GM21576 (cell line): Measurements from ENCODE around the gene NRXN2.

ENCODE experiments used
- ATAC-seq: cut with Tn5 transposase; IDR thresholded peaks from one replicate; pipeline ENCODE4 v1.9.1; 2021; ENCODE audit warnings: mild to moderate bottlenecking, moderate library complexity; ENCODE audit not compliant: unreplicated experiment

Gene NRXN2

GRCh38 chr11:64723117-64723906 is at the start of gene NRXN2:
Gene NRXN2, minus strand, starts transcription at chr11:64723197. Its CDS starts 9,498 bp downstream, at chr11:64713699.
- ATAC-seq, result peak; percentile 64

GRCh38 chr11:64772303-64773018 is 49.5 kb upstream of the NRXN2 start:
- peak; percentile 43 for ATAC-seq

- peak; percentile 32 for ATAC-seq
These were observed 48.9 kb upstream of the NRXN2 start for GRCh38 chr11:64771861-64772260.

- no peak for ATAC-seq
These were observed 47.1 kb upstream of the NRXN2 start for GRCh38 chr11:64770120-64770519.

GRCh38 chr11:64769283-64769682 is 46.3 kb upstream of the NRXN2 start:
- ATAC-seq, result no peak

- no peak for ATAC-seq
These were observed 45.3 kb upstream of the NRXN2 start for GRCh38 chr11:64768300-64768694.

- no peak for ATAC-seq
These were observed 44.6 kb upstream of the NRXN2 start for GRCh38 chr11:64767344-64768299.

GRCh38 chr11:64766881-64767280 is 43.9 kb upstream of the NRXN2 start:
- ATAC-seq, result no peak

GRCh38 chr11:64765851-64766665 is 43.1 kb upstream of the NRXN2 start:
- no peak for ATAC-seq

GRCh38 chr11:64765291-64765850 is 42.4 kb upstream of the NRXN2 start:
- no peak for ATAC-seq

GRCh38 chr11:64764753-64765152 is 41.8 kb upstream of the NRXN2 start:
- ATAC-seq, result no peak

- ATAC-seq, result no peak
These were observed 41.1 kb upstream of the NRXN2 start for GRCh38 chr11:64764040-64764611.

GRCh38 chr11:64763526-64764039 is 40.6 kb upstream of the NRXN2 start:
- ATAC-seq, result no peak

GRCh38 chr11:64762674-64763525 is 39.9 kb upstream of the NRXN2 start:
- ATAC-seq, result no peak

GRCh38 chr11:64762277-64762673 is 39.3 kb upstream of the NRXN2 start:
- ATAC-seq, result no peak

GRCh38 chr11:64760759-64761420 is 37.9 kb upstream of the NRXN2 start:
- ATAC-seq, result no peak

- ATAC-seq, result no peak
These were observed 37.0 kb upstream of the NRXN2 start, which contains the start of gene PYGM for GRCh38 chr11:64759722-64760719. Gene PYGM, minus strand, starts transcription at chr11:64759974. Its CDS starts 76 bp downstream, at chr11:64759898.
